Stimulated activated CD4-positive, alpha-beta T cell treated with anti-CD3 and anti-CD28 coated beads, Interleukin-15, amount 100 ng/mL, for 24 hours (primary cell): ENCODE results near the gene CADM2.

Experiments
- DNase-seq: peaks from one replicate; pipeline ENCODE4 v3.0.0-alpha.2; 2020

Gene CADM2

GRCh38 chr3:84985795-84986194, 27.0 kb downstream of the CADM2 start:
- no peak for DNase-seq

GRCh38 chr3:84987706-84988504, 29.1 kb downstream of the CADM2 start:
- no peak for DNase-seq

GRCh38 chr3:84989102-84989501, 30.3 kb downstream of the CADM2 start:
- DNase-seq, result no peak

GRCh38 chr3:84991422-84991900, 32.7 kb downstream of the CADM2 start:
- no peak for DNase-seq

GRCh38 chr3:84993956-84994355, 35.2 kb downstream of the CADM2 start:
- DNase-seq, result no peak

- no peak for DNase-seq
Observed at GRCh38 chr3:84998545-84998944, 39.8 kb downstream of the CADM2 start.

- no peak for DNase-seq
Observed at GRCh38 chr3:85003479-85003878, 44.7 kb downstream of the CADM2 start.

GRCh38 chr3:85004147-85004546, 45.4 kb downstream of the CADM2 start:
- no peak for DNase-seq

GRCh38 chr3:85005946-85006345, 47.2 kb downstream of the CADM2 start:
- DNase-seq, result no peak

GRCh38 chr3:85007195-85008094, 48.7 kb downstream of the CADM2 start:
- DNase-seq, result no peak

GRCh38 chr3:85020828-85021227, 62.0 kb downstream of the CADM2 start:
- DNase-seq, result no peak

- no peak for DNase-seq
Observed at GRCh38 chr3:85030052-85030451, 71.3 kb downstream of the CADM2 start.

GRCh38 chr3:85037203-85037602, 78.4 kb downstream of the CADM2 start:
- DNase-seq, result no peak

GRCh38 chr3:85041001-85041400, 82.2 kb downstream of the CADM2 start:
- no peak for DNase-seq

GRCh38 chr3:85041562-85042055, 82.8 kb downstream of the CADM2 start:
- DNase-seq, result no peak

- no peak for DNase-seq
Observed at GRCh38 chr3:85050821-85051220, 92.0 kb downstream of the CADM2 start.

GRCh38 chr3:85051786-85052185, 93.0 kb downstream of the CADM2 start:
- DNase-seq, result no peak

- no peak for DNase-seq
Observed at GRCh38 chr3:85053626-85054025, 94.8 kb downstream of the CADM2 start.

- no peak for DNase-seq
Observed at GRCh38 chr3:85054579-85054978, 95.8 kb downstream of the CADM2 start.

- DNase-seq, result no peak
Observed at GRCh38 chr3:85068911-85069310, 110.1 kb downstream of the CADM2 start.

GRCh38 chr3:85074003-85074402, 115.2 kb downstream of the CADM2 start:
- DNase-seq, result no peak

- DNase-seq, result no peak
Observed at GRCh38 chr3:85075663-85076062, 116.9 kb downstream of the CADM2 start.

GRCh38 chr3:85077018-85077417, 118.2 kb downstream of the CADM2 start:
- no peak for DNase-seq
